ENCODE measurements around the gene HELZ.

GRCh38 chr17:67051837-67052236, 193.2 kb downstream of the HELZ start:
- TF ChIP-seq EP300 (IDR thresholded peaks at IDR 0.05) = no peak
- no peak for TF ChIP-seq CTCF (IDR thresholded peaks at IDR 0.05)
- TF ChIP-seq POLR2A (IDR thresholded peaks at IDR 0.05) = no peak
